ENCODE measurements around the gene CD248. TPM values are rescaled to one million over a fixed set of nuclear protein-coding genes. Genes with fewer than 3 reads are reported as not detected.

The CD248 gene
- 1 to 10 TPM; 2.9 to 3.1 TPM for total RNA-seq
- polyA plus RNA-seq: 18.9 TPM

DNA sequence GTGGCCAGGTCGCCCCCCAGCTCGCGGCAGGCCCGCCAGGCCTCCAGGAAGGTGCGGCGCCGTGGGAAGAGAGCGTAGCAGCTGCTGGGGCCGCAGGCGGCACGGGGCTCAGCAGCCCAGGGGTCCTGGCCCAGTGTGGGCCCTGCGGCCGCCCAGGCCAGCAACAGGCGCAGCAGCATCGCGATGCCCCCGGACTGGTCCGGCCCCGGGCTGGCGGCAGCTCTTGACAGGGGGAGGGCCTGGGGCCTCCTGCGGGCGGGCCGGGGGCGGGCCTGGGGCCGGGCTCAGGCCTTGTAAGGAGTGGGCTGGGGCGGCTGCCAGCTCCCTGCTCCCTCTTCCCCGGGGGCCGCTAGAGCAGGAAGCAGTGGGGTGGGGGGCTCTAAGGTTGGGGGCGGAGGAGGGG is at the start of gene CD248:
TSS of gene CD248 (minus strand) at position 196 of the 403 bp plus-strand sequence. CDS start at position 179, 17 bp downstream.
- no peaks in the 10 kb centered on the region for H3K27me3 ChIP-seq (ENCODE audit: insufficient read depth, low read length, poor library complexity, severe bottlenecking)
- H3K4me1 Mint-ChIP-seq: peaks cover 49 to 68% (median 54%) of the 10 kb centered on the region in 3 donors
- H3K4me3 ChIP-seq (ENCODE audit: low read length): peak within 1 kb of the TSS; percentile 56
- peak within 1 kb of the TSS; percentile 73 for H3K27ac ChIP-seq (ENCODE audit: low read depth, low read length)
- CTCF ChIA-PET: interaction anchor here (0.6 to 2.1 kb wide), 6 partner anchors 10 to 122 kb away, joined by 3 to 10 read pairs (median 5); partner anchors contain the start of gene MRPL11
- peak within 1 kb of the TSS; percentile 97 to 99 (median 98) for H3K27ac Mint-ChIP-seq
- H3K36me3 Mint-ChIP-seq: peaks cover 0 to 2% (median 0%) of the 10 kb centered on the region in 3 donors
- POLR2A ChIA-PET: interaction anchor here (0.5 to 2.5 kb wide), 9 partner anchors 10 to 1028 kb away, joined by 3 to 10 read pairs (median 3); partner anchors contain the start of gene BRMS1
- H3K9me3 ChIP-seq (ENCODE audit: low read length): no peaks in the 10 kb centered on the region
- DNase-seq: peak in 1 of 5 donors; percentile 55
- peaks cover 60% of the 10 kb centered on the region for H3K4me1 ChIP-seq (ENCODE audit: insufficient read depth, low read length)
- H3K27me3 Mint-ChIP-seq: no peaks in the 10 kb centered on the region
- peaks cover 0 to 4% (median 0%) of the 10 kb centered on the region in 5 donors for H3K9me3 Mint-ChIP-seq
- H3K4me3 Mint-ChIP-seq: peak within 1 kb of the TSS; percentile 66 to 93 (median 79)
- no peaks in the 10 kb centered on the region for H3K36me3 ChIP-seq (ENCODE audit: insufficient read depth, low read length)

- no peak overlapping the region for H3K4me3 ChIP-seq (ENCODE audit: low read length)
- Mint-ChIP-seq H3K9me3 (no peaks in the 10 kb centered on the region), H3K4me3 (peak overlapping the region in 1 of 7 donors; percentile 68), H3K36me3 (peaks cover 0 to 5% (median 0%) of the 10 kb centered on the region in 3 donors), H3K27ac (no peak overlapping the region), H3K27me3 (no peaks in the 10 kb centered on the region), H3K4me1 (peaks cover 6 to 10% (median 10%) of the 10 kb centered on the region in 3 donors)
- H3K27ac ChIP-seq (ENCODE audit: low read depth, low read length): no peak overlapping the region
- no peaks in the 10 kb centered on the region for H3K36me3 ChIP-seq (ENCODE audit: insufficient read depth, low read length)
- POLR2A ChIA-PET: interaction anchor here (1.1 kb wide), 1 partner anchor 53 kb away, joined by 3 read pairs; no protein-coding TSS in a partner anchor
- H3K9me3 ChIP-seq (ENCODE audit: low read length): no peaks in the 10 kb centered on the region
- CTCF ChIA-PET: interaction anchor here (1.1 to 4.7 kb wide), 6 partner anchors 12 to 54 kb away, joined by 3 to 14 read pairs (median 4); no protein-coding TSS in a partner anchor
- no peaks in the 10 kb centered on the region for H3K27me3 ChIP-seq (ENCODE audit: insufficient read depth, low read length, poor library complexity, severe bottlenecking)
- no peak for DNase-seq
- no peaks in the 10 kb centered on the region for H3K4me1 ChIP-seq (ENCODE audit: insufficient read depth, low read length)
These were observed 49.1 kb upstream of the CD248 start for GRCh38 chr11:66365711-66366619.

GRCh38 chr11:66365166-66365565 is 48.3 kb upstream of the CD248 start:
- Mint-ChIP-seq H3K9me3 (no peaks in the 10 kb centered on the region), H3K27me3 (no peaks in the 10 kb centered on the region), H3K27ac (no peak overlapping the region), H3K4me1 (peaks cover 5 to 7% (median 6%) of the 10 kb centered on the region in 3 donors), H3K36me3 (peaks cover 0 to 5% (median 0%) of the 10 kb centered on the region in 3 donors), H3K4me3 (no peak overlapping the region)
- no peak for DNase-seq
- H3K27ac ChIP-seq (ENCODE audit: low read depth, low read length): no peak overlapping the region
- no peaks in the 10 kb centered on the region for H3K27me3 ChIP-seq (ENCODE audit: insufficient read depth, low read length, poor library complexity, severe bottlenecking)
- CTCF ChIA-PET: interaction anchor here (0.7 to 4.7 kb wide), 5 partner anchors 12 to 48 kb away, joined by 3 to 14 read pairs (median 3); partner anchors contain the start of gene CD248
- no peak overlapping the region for H3K4me3 ChIP-seq (ENCODE audit: low read length)
- no peaks in the 10 kb centered on the region for H3K9me3 ChIP-seq (ENCODE audit: low read length)
- no peaks in the 10 kb centered on the region for H3K36me3 ChIP-seq (ENCODE audit: insufficient read depth, low read length)
- H3K4me1 ChIP-seq (ENCODE audit: insufficient read depth, low read length): no peaks in the 10 kb centered on the region
- POLR2A ChIA-PET: no interaction called here

GRCh38 chr11:66363805-66364535 is 47.1 kb upstream of the CD248 start:
- Histone ChIP-seq H3K4me1 (ENCODE audit: insufficient read depth, low read length) (no peaks in the 10 kb centered on the region), H3K36me3 (ENCODE audit: insufficient read depth, low read length) (no peaks in the 10 kb centered on the region), H3K4me3 (ENCODE audit: low read length) (no peak overlapping the region), H3K27ac (ENCODE audit: low read depth, low read length) (no peak overlapping the region), H3K27me3 (ENCODE audit: insufficient read depth, low read length, poor library complexity, severe bottlenecking) (no peaks in the 10 kb centered on the region), H3K9me3 (ENCODE audit: low read length) (no peaks in the 10 kb centered on the region)
- no peaks in the 10 kb centered on the region for H3K9me3 Mint-ChIP-seq
- H3K4me3 Mint-ChIP-seq: no peak overlapping the region
- DNase-seq: peak; percentile 36 to 71 (median 55)
- CTCF ChIA-PET: interaction anchor here (1.0 to 4.7 kb wide), 9 partner anchors 8 to 53 kb away, joined by 3 to 15 read pairs (median 5); partner anchors contain the start of gene BRMS1
- POLR2A ChIA-PET: no interaction called here
- no peak overlapping the region for H3K27ac Mint-ChIP-seq
- peaks cover 0 to 2% (median 0%) of the 10 kb centered on the region in 3 donors for H3K4me1 Mint-ChIP-seq
- peaks cover 0 to 3% (median 0%) of the 10 kb centered on the region in 3 donors for H3K36me3 Mint-ChIP-seq
- no peaks in the 10 kb centered on the region for H3K27me3 Mint-ChIP-seq

GRCh38 chr11:66363187-66363601 is 46.4 kb upstream of the CD248 start:
- DNase-seq: no peak
- no peaks in the 10 kb centered on the region for H3K36me3 ChIP-seq (ENCODE audit: insufficient read depth, low read length)
- no peak overlapping the region for H3K4me3 Mint-ChIP-seq
- H3K9me3 Mint-ChIP-seq: no peaks in the 10 kb centered on the region
- ChIA-PET POLR2A (no interaction called here), CTCF (interaction anchor here (0.9 to 4.7 kb wide), 8 partner anchors 9 to 52 kb away, joined by 3 to 15 read pairs (median 6); partner anchors contain the start of gene BRMS1)
- H3K27ac ChIP-seq (ENCODE audit: low read depth, low read length): no peak overlapping the region
- H3K27ac Mint-ChIP-seq: no peak overlapping the region
- peaks cover 0 to 6% (median 2%) of the 10 kb centered on the region in 3 donors for H3K36me3 Mint-ChIP-seq
- no peaks in the 10 kb centered on the region for H3K9me3 ChIP-seq (ENCODE audit: low read length)
- no peaks in the 10 kb centered on the region for H3K27me3 ChIP-seq (ENCODE audit: insufficient read depth, low read length, poor library complexity, severe bottlenecking)
- peaks cover 0 to 2% (median 0%) of the 10 kb centered on the region in 3 donors for H3K4me1 Mint-ChIP-seq
- no peak overlapping the region for H3K4me3 ChIP-seq (ENCODE audit: low read length)
- H3K27me3 Mint-ChIP-seq: no peaks in the 10 kb centered on the region
- no peaks in the 10 kb centered on the region for H3K4me1 ChIP-seq (ENCODE audit: insufficient read depth, low read length)

- Histone ChIP-seq H3K36me3 (ENCODE audit: insufficient read depth, low read length) (no peaks in the 10 kb centered on the region), H3K9me3 (ENCODE audit: low read length) (no peaks in the 10 kb centered on the region), H3K4me1 (ENCODE audit: insufficient read depth, low read length) (no peaks in the 10 kb centered on the region), H3K27ac (ENCODE audit: low read depth, low read length) (no peak overlapping the region), H3K4me3 (ENCODE audit: low read length) (no peak overlapping the region), H3K27me3 (ENCODE audit: insufficient read depth, low read length, poor library complexity, severe bottlenecking) (no peaks in the 10 kb centered on the region)
- CTCF ChIA-PET: interaction anchor here (0.9 to 4.7 kb wide), 7 partner anchors 9 to 26 kb away, joined by 3 to 15 read pairs (median 8); partner anchors contain the start of gene BRMS1
- no peaks in the 10 kb centered on the region for H3K4me1 Mint-ChIP-seq
- peaks cover 0 to 6% (median 2%) of the 10 kb centered on the region in 3 donors for H3K36me3 Mint-ChIP-seq
- H3K27ac Mint-ChIP-seq: no peak overlapping the region
- H3K4me3 Mint-ChIP-seq: no peak overlapping the region
- H3K9me3 Mint-ChIP-seq: no peaks in the 10 kb centered on the region
- DNase-seq: no peak
- POLR2A ChIA-PET: no interaction called here
- no peaks in the 10 kb centered on the region for H3K27me3 Mint-ChIP-seq
These were observed 45.8 kb upstream of the CD248 start for GRCh38 chr11:66362481-66363147.

GRCh38 chr11:66361502-66361941 is 44.7 kb upstream of the CD248 start:
- Mint-ChIP-seq H3K4me3 (no peak overlapping the region), H3K9me3 (no peaks in the 10 kb centered on the region), H3K4me1 (no peaks in the 10 kb centered on the region), H3K27ac (no peak overlapping the region), H3K36me3 (peaks cover 0 to 6% (median 2%) of the 10 kb centered on the region in 3 donors), H3K27me3 (no peaks in the 10 kb centered on the region)
- Histone ChIP-seq H3K27ac (ENCODE audit: low read depth, low read length) (no peak overlapping the region), H3K9me3 (ENCODE audit: low read length) (no peaks in the 10 kb centered on the region), H3K4me3 (ENCODE audit: low read length) (no peak overlapping the region), H3K4me1 (ENCODE audit: insufficient read depth, low read length) (no peaks in the 10 kb centered on the region), H3K36me3 (ENCODE audit: insufficient read depth, low read length) (no peaks in the 10 kb centered on the region), H3K27me3 (ENCODE audit: insufficient read depth, low read length, poor library complexity, severe bottlenecking) (no peaks in the 10 kb centered on the region)
- no peak for DNase-seq
- CTCF ChIA-PET: interaction anchor here (0.8 to 1.5 kb wide), 3 partner anchors 13 to 49 kb away, joined by 3 to 4 read pairs (median 3); no protein-coding TSS in a partner anchor
- POLR2A ChIA-PET: no interaction called here
